ENCODE measurements around the gene DRC7. TPM values are rescaled to one million over a fixed set of nuclear protein-coding genes. Genes with fewer than 3 reads are reported as not detected.

The DRC7 gene
- polyA plus RNA-seq, 1 donor (not counting 4 experiments of a cell fraction or from before 2014, with no cell fraction given), result not detected

GRCh38 chr16:57703416-57704010 lies 8.9 kb downstream of the DRC7 start:
- FAIRE-seq, result no peak

DNA sequence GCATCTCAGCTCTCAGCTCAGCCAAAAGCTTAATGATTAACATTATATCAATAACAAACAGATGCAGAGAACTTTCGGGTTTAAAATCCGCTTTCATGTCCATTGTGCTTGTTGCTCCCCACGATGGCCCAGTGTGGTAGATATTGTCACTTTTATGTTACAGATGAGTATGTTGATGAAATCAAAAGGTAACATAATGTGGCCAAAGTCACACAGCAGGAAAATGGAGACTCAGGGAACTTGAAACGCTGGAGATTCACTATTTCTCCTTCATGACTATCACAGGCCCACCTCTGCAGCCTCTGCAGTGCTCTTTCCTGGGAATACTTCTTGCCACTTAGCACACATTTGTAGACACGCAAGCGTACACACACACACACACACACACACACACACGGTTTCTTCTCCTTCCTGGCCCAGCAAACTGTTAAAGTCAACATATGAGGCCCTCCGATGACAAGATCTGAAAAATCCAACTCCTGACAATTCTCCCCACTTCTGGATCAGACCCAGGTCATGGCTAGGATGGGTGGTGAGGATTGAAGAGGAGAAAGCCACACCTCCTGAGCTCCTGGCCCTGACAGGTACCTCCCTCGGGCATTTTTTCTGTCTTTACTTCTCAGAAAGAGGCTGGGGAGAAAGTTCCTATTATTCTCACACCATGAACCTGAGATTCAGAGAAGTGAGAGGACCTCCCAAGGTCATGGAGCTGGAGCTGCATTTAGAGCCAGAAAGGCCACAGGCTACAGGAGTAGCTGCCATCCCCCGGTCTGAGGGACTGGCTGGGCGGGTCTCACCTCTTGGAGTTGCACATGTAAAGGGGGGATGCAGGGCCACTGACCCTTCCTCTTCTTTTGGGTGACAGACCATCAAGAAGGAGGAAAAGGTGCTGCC lies 9.7 kb downstream of the DRC7 start:
- Histone ChIP-seq H3K4me1 (ENCODE audit: control insufficient read depth, extremely low read depth, insufficient read depth, low read length) (no peaks in the 10 kb centered on the region), H3K9ac (ENCODE audit: control insufficient read depth, extremely low read depth, insufficient read depth, low read length) (no peak overlapping the region), H3K27me3 (ENCODE audit: control insufficient read depth, extremely low read depth, insufficient read depth, low read length) (peaks cover 4% of the 10 kb centered on the region), H3K27ac (ENCODE audit: control insufficient read depth, insufficient read depth, low read length) (no peak overlapping the region), H3K4me3 (ENCODE audit: control insufficient read depth in 2 of 3, extremely low read depth in 1 of 3, insufficient read depth in 2 of 3, low read depth in 1 of 3, low read length in 3 of 3) (no peak overlapping the region), H3K4me2 (ENCODE audit: control insufficient read depth, extremely low read depth, insufficient read depth, low read depth, low read length) (no peak overlapping the region), H4K20me1 (ENCODE audit: control insufficient read depth, extremely low read depth, insufficient read depth, low read length) (no peaks in the 10 kb centered on the region), H3K9me3 (ENCODE audit: control insufficient read depth, low read depth, low read length) (no peaks in the 10 kb centered on the region), H3K79me2 (ENCODE audit: control insufficient read depth, insufficient read depth, low read length) (no peaks in the 10 kb centered on the region), H2AFZ (ENCODE audit: control insufficient read depth, low read length) (no peak overlapping the region), H3K9me1 (ENCODE audit: control insufficient read depth, extremely low read depth, insufficient read depth, low read length) (no peaks in the 10 kb centered on the region), H3K36me3 (ENCODE audit: control insufficient read depth in 2 of 2, extremely low read depth in 1 of 2, insufficient read depth in 2 of 2, low read length in 2 of 2) (no peaks in the 10 kb centered on the region)
- FAIRE-seq (no peak), DNase-seq (ENCODE audit: low read depth, low spot score) (no peak)
- no peak for TF ChIP-seq CTCF (optimal IDR thresholded peaks at IDR 0.05 in 1 of 3, IDR thresholded peaks at IDR 0.05 in 1 of 3, conservative IDR thresholded peaks at IDR 0.05 in 1 of 3; ENCODE audit: extremely low read depth in 1 of 3, insufficient read depth in 2 of 3, low read length in 3 of 3)
- TF ChIP-seq EZH2 (IDR thresholded peaks at IDR 0.05; ENCODE audit: low read length), result no peak
- dilution Hi-C loops (cut with MboI; ENCODE audit: extremely low pct_ligation_motif_present, low sequenced_read_pairs), result no loop called here

More at GRCh38 chr16:57703416-57704010, 8.9 kb downstream of the DRC7 start:
- Histone ChIP-seq H3K4me1 (ENCODE audit: control insufficient read depth, extremely low read depth, insufficient read depth, low read length) (no peaks in the 10 kb centered on the region), H3K36me3 (ENCODE audit: control insufficient read depth in 2 of 2, extremely low read depth in 1 of 2, insufficient read depth in 2 of 2, low read length in 2 of 2) (no peaks in the 10 kb centered on the region), H3K27me3 (ENCODE audit: control insufficient read depth, extremely low read depth, insufficient read depth, low read length) (peaks cover 4% of the 10 kb centered on the region), H3K9me3 (ENCODE audit: control insufficient read depth, low read depth, low read length) (no peaks in the 10 kb centered on the region), H2AFZ (ENCODE audit: control insufficient read depth, low read length) (no peak overlapping the region), H3K9ac (ENCODE audit: control insufficient read depth, extremely low read depth, insufficient read depth, low read length) (no peak overlapping the region), H3K79me2 (ENCODE audit: control insufficient read depth, insufficient read depth, low read length) (no peaks in the 10 kb centered on the region), H3K4me2 (ENCODE audit: control insufficient read depth, extremely low read depth, insufficient read depth, low read depth, low read length) (no peak overlapping the region), H4K20me1 (ENCODE audit: control insufficient read depth, extremely low read depth, insufficient read depth, low read length) (no peaks in the 10 kb centered on the region), H3K4me3 (ENCODE audit: control insufficient read depth in 2 of 3, extremely low read depth in 1 of 3, insufficient read depth in 2 of 3, low read depth in 1 of 3, low read length in 3 of 3) (no peak overlapping the region), H3K27ac (ENCODE audit: control insufficient read depth, insufficient read depth, low read length) (no peak overlapping the region), H3K9me1 (ENCODE audit: control insufficient read depth, extremely low read depth, insufficient read depth, low read length) (no peaks in the 10 kb centered on the region)
- dilution Hi-C loops (cut with MboI; ENCODE audit: extremely low pct_ligation_motif_present, low sequenced_read_pairs), result no loop called here
- DNase-seq (ENCODE audit: low read depth, low spot score), result no peak
- TF ChIP-seq CTCF (optimal IDR thresholded peaks at IDR 0.05 in 1 of 3, IDR thresholded peaks at IDR 0.05 in 1 of 3, conservative IDR thresholded peaks at IDR 0.05 in 1 of 3; ENCODE audit: extremely low read depth in 1 of 3, insufficient read depth in 2 of 3, low read length in 3 of 3) (no peak), EZH2 (IDR thresholded peaks at IDR 0.05; ENCODE audit: low read length) (no peak)

Measured in keratinocyte (primary cell).